HL-60 (cell line): ENCODE data around the gene PEG3.

Experiments
- DNase-seq, 2 experiments: peaks; one replicate each; pipeline ENCODE4 v3.0.0-alpha.2; 2010 to 2020; ENCODE audit warnings: low read depth in 1 of 2, low spot score in 1 of 2
- H3K27ac ChIP-seq: fragments of 250-450 bp; sonication (Bioruptor Pico); replicated peaks from 2 replicates; pipeline ENCODE4 v1.5.1; 2020; ENCODE audit warnings: mild to moderate bottlenecking, moderate library complexity
- H3K27me3 ChIP-seq: fragments of 250-450 bp; sonication (Bioruptor Pico); 2 replicates; pipeline ENCODE4 v1.5.1; 2021; ENCODE audit warnings: mild to moderate bottlenecking, moderate library complexity; ENCODE audit not compliant: insufficient read depth, poor library complexity, severe bottlenecking
- H3K4me3 ChIP-seq: replicated peaks from 2 replicates; pipeline ENCODE4 v1.5.1; 2011; ENCODE audit warnings: mild to moderate bottlenecking, control low read depth, low read length; ENCODE audit not compliant: insufficient read depth
- GABPA ChIP-seq: IDR thresholded peaks from 2 replicates; pipeline ENCODE4 v1.6.1; 2012; ENCODE audit warnings: low read depth
- POLR2AphosphoS5 ChIP-seq: IDR thresholded peaks from 2 replicates; pipeline ENCODE4 v1.6.1; 2012; ENCODE audit warnings: low read depth
- SPI1 ChIP-seq: IDR thresholded peaks from 2 replicates; pipeline ENCODE4 v1.6.1; 2012; ENCODE audit warnings: low read depth, mild to moderate bottlenecking, borderline replicate concordance
- TF ChIP-seq, protein P1 (sequence below): IDR thresholded peaks from 2 replicates; pipeline ENCODE4 v1.6.1; 2012; ENCODE audit warnings: low read depth; ENCODE audit not compliant: insufficient replicate concordance
- TF ChIP-seq, protein P2 (sequence below): IDR thresholded peaks from one replicate; pipeline ENCODE4 v1.5.1; 2011; ENCODE audit warnings: low read length, control low read depth, inconsistent platforms; ENCODE audit not compliant: insufficient read depth

The PEG3 gene

DNA sequence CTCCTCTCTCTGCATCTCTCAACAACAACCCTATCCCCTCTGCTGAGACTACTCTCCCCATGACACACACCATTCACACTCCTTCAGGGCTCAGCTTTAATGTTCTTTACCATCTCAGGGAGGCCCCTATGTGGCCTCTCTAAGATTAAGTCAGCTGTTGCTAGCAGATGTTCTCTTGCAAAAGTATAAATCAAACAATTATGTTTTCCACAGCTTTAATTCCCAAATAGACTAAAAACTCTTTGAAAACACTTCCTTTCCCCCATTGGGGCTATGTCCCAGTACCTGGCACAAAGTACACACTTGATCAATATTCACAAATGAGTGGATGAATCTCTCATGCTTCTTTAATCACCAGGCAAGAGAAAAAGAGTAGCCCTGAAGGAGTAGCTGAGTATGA lies 5.1 kb downstream of the PEG3 start:
- DNase-seq: no peak
- Histone ChIP-seq H3K27ac (no peak overlapping the region), H3K4me3 (no peak overlapping the region), H3K27me3 (no peaks in the 10 kb centered on the region)
- no peak for TF ChIP-seq GABPA

DNA sequence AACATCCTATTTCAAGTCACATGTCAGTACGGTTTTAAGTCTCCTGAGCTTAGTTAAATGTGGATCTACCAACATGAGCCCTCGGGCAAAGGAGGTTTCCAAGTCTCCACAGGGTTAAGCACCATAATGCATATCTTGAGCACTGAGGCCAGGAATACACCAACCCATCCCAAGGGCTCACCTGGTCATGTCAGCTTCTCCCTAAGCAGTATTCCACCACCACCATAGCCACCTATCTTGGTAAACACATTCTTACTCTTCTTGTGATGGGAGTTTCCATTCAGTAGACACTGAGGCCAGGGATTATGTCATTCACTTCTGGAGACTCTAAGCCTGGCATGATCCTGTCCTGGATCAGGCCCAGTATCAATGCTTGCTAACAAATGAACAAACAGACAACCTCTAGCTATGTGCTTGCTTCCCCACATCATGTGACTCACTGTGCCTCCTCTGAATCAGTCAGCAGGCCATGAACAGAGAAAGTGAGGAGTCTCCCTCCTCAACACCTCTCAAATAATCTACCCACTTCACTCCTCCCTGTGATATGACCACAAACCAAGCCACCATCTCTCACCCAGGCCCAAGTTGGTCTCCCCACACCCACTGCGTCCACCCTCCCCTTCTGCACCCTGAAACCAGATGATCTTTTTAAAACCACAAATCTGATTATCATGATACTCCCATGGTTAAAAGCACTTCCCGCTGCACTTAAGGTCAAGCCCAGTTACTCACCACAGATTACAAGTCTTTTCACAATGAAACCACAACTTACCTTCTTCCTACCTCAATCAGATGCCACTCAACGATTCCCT lies 5.8 kb downstream of the PEG3 start:
- DNase-seq: no peak
- Histone ChIP-seq H3K27ac (no peak overlapping the region), H3K4me3 (no peak overlapping the region), H3K27me3 (no peaks in the 10 kb centered on the region)
- TF ChIP-seq, protein P1, sequence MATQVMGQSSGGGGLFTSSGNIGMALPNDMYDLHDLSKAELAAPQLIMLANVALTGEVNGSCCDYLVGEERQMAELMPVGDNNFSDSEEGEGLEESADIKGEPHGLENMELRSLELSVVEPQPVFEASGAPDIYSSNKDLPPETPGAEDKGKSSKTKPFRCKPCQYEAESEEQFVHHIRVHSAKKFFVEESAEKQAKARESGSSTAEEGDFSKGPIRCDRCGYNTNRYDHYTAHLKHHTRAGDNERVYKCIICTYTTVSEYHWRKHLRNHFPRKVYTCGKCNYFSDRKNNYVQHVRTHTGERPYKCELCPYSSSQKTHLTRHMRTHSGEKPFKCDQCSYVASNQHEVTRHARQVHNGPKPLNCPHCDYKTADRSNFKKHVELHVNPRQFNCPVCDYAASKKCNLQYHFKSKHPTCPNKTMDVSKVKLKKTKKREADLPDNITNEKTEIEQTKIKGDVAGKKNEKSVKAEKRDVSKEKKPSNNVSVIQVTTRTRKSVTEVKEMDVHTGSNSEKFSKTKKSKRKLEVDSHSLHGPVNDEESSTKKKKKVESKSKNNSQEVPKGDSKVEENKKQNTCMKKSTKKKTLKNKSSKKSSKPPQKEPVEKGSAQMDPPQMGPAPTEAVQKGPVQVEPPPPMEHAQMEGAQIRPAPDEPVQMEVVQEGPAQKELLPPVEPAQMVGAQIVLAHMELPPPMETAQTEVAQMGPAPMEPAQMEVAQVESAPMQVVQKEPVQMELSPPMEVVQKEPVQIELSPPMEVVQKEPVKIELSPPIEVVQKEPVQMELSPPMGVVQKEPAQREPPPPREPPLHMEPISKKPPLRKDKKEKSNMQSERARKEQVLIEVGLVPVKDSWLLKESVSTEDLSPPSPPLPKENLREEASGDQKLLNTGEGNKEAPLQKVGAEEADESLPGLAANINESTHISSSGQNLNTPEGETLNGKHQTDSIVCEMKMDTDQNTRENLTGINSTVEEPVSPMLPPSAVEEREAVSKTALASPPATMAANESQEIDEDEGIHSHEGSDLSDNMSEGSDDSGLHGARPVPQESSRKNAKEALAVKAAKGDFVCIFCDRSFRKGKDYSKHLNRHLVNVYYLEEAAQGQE: no peak
- TF ChIP-seq POLR2AphosphoS5 (no peak), GABPA (no peak), SPI1 (no peak)
- TF ChIP-seq, protein P2, sequence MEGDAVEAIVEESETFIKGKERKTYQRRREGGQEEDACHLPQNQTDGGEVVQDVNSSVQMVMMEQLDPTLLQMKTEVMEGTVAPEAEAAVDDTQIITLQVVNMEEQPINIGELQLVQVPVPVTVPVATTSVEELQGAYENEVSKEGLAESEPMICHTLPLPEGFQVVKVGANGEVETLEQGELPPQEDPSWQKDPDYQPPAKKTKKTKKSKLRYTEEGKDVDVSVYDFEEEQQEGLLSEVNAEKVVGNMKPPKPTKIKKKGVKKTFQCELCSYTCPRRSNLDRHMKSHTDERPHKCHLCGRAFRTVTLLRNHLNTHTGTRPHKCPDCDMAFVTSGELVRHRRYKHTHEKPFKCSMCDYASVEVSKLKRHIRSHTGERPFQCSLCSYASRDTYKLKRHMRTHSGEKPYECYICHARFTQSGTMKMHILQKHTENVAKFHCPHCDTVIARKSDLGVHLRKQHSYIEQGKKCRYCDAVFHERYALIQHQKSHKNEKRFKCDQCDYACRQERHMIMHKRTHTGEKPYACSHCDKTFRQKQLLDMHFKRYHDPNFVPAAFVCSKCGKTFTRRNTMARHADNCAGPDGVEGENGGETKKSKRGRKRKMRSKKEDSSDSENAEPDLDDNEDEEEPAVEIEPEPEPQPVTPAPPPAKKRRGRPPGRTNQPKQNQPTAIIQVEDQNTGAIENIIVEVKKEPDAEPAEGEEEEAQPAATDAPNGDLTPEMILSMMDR: no peak

DNA sequence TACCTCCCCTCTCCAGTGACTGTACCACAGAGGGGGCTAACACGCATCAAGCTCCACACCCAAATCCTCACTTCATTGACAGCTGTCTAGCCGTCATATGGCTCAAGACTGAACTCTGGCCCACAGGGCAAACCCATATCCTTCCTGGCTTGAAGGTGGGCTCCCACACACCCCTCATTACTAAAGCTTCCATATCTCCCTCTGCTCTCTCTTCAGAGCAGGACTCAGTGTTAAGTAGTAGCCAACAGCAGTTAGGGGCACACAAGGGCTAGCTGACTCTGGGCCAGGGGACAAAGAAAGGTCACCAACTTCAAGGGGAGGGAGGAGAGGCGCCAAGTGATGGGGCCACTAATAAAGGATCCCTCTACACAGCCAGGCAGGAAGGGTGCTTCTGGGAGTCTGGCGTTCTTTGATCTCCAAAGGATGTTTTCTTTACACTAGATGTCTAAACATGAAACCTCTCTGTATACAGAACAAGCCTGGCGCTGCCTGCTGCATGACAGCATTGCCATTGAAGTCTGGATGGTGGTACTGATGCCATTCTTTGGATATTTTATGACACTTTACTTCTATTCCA lies 8.1 kb downstream of the PEG3 start:
- no peak for DNase-seq
- no peak for TF ChIP-seq GABPA
- no peak for TF ChIP-seq SPI1
- TF ChIP-seq POLR2AphosphoS5: no peak
- TF ChIP-seq, protein P2: no peak
- TF ChIP-seq, protein P1: no peak
- no peak overlapping the region for H3K4me3 ChIP-seq
- no peak overlapping the region for H3K27ac ChIP-seq
- no peaks in the 10 kb centered on the region for H3K27me3 ChIP-seq

DNA sequence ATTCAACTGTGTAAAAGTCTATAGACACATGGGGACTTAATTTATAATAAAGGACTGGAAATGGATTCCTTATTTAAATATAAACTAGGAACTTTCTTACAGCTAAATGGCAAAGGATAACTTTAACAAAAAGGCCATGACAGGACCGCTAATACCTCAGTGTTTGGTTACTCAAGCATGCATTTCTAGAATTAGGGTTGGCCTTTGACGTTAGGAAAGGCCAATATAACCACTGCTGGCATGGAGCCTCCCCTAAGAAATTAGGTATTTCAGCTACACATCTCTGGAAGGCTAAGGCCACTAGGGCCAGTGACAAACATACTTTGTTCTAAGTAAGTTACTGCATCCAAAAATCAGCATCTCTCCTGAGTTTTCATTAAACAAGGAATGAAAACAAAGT lies 9.3 kb downstream of the PEG3 start:
- TF ChIP-seq POLR2AphosphoS5 (no peak), SPI1 (no peak), GABPA (no peak)
- TF ChIP-seq, protein P1: no peak
- TF ChIP-seq, protein P2: no peak
- DNase-seq: no peak
- Histone ChIP-seq H3K4me3 (no peak overlapping the region), H3K27me3 (no peaks in the 10 kb centered on the region), H3K27ac (no peak overlapping the region)
